SU-DHL-6 (cell line): ENCODE data around the gene CFAP74.

Experiments
- EZH2phosphoT487 ChIP-seq: fragments of 200-600 bp; sonication (generic), shearing (Covaris generic); conservative IDR thresholded peaks from 2 replicates; pipeline ENCODE4 v1.6.1; 2018; ENCODE audit warnings: mild to moderate bottlenecking, antibody characterized with exemption, low read length, moderate library complexity, mixed read lengths
- TF ChIP-seq, protein P1 (sequence below): fragments of 200-600 bp; sonication (generic); IDR thresholded peaks from one replicate; pipeline ENCODE4 v1.5.1; 2017; ENCODE audit warnings: antibody characterized with exemption, mild to moderate bottlenecking, low read length, moderate library complexity; ENCODE audit not compliant: insufficient read depth, poor library complexity, severe bottlenecking

DNA sequence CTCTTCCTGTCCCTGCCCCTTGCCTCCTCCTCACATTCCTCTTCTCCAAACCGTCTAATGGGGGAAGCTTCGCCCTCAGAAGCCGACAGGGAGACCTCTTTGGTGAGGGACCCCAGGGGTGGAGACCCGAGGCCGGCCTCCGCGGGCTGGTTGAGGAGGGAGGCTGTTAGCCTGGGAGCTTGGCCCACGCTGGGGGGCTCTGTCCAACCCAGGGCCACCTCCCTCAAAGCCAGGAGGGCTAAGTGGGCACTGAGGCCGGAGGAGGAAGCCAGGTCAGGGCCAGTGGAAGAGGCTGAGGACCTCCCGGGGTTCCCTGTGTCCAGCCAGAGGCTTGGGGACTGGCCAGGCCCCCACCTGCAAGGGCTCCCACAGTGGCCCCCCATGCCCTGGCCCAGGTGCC, 20.9 kb upstream of the CFAP74 start:
- TF ChIP-seq, protein P1, sequence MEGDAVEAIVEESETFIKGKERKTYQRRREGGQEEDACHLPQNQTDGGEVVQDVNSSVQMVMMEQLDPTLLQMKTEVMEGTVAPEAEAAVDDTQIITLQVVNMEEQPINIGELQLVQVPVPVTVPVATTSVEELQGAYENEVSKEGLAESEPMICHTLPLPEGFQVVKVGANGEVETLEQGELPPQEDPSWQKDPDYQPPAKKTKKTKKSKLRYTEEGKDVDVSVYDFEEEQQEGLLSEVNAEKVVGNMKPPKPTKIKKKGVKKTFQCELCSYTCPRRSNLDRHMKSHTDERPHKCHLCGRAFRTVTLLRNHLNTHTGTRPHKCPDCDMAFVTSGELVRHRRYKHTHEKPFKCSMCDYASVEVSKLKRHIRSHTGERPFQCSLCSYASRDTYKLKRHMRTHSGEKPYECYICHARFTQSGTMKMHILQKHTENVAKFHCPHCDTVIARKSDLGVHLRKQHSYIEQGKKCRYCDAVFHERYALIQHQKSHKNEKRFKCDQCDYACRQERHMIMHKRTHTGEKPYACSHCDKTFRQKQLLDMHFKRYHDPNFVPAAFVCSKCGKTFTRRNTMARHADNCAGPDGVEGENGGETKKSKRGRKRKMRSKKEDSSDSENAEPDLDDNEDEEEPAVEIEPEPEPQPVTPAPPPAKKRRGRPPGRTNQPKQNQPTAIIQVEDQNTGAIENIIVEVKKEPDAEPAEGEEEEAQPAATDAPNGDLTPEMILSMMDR: no peak
- no peak for TF ChIP-seq EZH2phosphoT487
